HL-60 (cell line): Measurements from ENCODE around the gene PLCD1.

Experiments
- DNase-seq, 2 experiments: peaks; one replicate each; pipeline ENCODE4 v3.0.0-alpha.2; 2010 to 2020; ENCODE audit warnings: low read depth in 1 of 2, low spot score in 1 of 2
- H3K27ac ChIP-seq: fragments of 250-450 bp; sonication (Bioruptor Pico); replicated peaks from 2 replicates; pipeline ENCODE4 v1.5.1; 2020; ENCODE audit warnings: mild to moderate bottlenecking, moderate library complexity
- H3K27me3 ChIP-seq: fragments of 250-450 bp; sonication (Bioruptor Pico); 2 replicates; pipeline ENCODE4 v1.5.1; 2021; ENCODE audit warnings: mild to moderate bottlenecking, moderate library complexity; ENCODE audit not compliant: insufficient read depth, poor library complexity, severe bottlenecking
- H3K4me3 ChIP-seq: replicated peaks from 2 replicates; pipeline ENCODE4 v1.5.1; 2011; ENCODE audit warnings: mild to moderate bottlenecking, control low read depth, low read length; ENCODE audit not compliant: insufficient read depth
- CTCF ChIP-seq: IDR thresholded peaks from one replicate; pipeline ENCODE4 v1.5.1; 2011; ENCODE audit warnings: low read length, control low read depth, inconsistent platforms; ENCODE audit not compliant: insufficient read depth
- GABPA ChIP-seq: IDR thresholded peaks from 2 replicates; pipeline ENCODE4 v1.6.1; 2012; ENCODE audit warnings: low read depth
- POLR2AphosphoS5 ChIP-seq: IDR thresholded peaks from 2 replicates; pipeline ENCODE4 v1.6.1; 2012; ENCODE audit warnings: low read depth
- SPI1 ChIP-seq: IDR thresholded peaks from 2 replicates; pipeline ENCODE4 v1.6.1; 2012; ENCODE audit warnings: low read depth, mild to moderate bottlenecking, borderline replicate concordance
- TF ChIP-seq, protein P1 (sequence below): IDR thresholded peaks from 2 replicates; pipeline ENCODE4 v1.6.1; 2012; ENCODE audit warnings: low read depth; ENCODE audit not compliant: insufficient replicate concordance

The PLCD1 gene

DNA sequence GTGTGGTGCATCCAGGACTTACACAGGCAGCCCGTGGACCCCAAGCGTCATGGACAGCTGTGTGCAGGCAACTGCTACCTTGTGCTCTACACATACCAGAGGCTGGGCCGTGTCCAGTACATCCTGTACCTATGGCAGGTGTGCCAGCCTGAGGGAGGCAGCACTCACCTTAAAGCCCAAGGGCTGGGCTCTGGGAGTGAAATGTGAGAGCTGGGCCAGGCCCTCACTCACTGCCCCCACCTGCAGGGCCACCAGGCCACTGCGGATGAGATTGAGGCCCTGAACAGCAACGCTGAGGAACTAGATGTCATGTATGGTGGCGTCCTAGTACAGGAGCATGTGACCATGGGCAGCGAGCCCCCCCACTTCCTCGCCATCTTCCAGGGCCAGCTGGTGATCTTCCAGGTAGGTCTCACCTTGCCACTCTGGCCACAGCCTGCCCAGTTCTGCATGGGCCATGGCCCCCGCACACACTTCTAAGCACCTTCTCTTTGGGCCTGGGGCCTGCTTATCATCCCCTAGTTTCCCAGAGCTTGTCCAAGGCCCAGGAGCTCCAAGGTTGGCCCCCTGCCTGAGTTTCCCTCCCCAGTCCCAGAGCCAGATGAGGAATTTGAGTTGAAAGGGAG is 27.9 kb downstream of the PLCD1 start:
- no peak overlapping the region for H3K4me3 ChIP-seq
- no peak for TF ChIP-seq GABPA
- TF ChIP-seq CTCF, result peak; percentile 34
- TF ChIP-seq, protein P1, sequence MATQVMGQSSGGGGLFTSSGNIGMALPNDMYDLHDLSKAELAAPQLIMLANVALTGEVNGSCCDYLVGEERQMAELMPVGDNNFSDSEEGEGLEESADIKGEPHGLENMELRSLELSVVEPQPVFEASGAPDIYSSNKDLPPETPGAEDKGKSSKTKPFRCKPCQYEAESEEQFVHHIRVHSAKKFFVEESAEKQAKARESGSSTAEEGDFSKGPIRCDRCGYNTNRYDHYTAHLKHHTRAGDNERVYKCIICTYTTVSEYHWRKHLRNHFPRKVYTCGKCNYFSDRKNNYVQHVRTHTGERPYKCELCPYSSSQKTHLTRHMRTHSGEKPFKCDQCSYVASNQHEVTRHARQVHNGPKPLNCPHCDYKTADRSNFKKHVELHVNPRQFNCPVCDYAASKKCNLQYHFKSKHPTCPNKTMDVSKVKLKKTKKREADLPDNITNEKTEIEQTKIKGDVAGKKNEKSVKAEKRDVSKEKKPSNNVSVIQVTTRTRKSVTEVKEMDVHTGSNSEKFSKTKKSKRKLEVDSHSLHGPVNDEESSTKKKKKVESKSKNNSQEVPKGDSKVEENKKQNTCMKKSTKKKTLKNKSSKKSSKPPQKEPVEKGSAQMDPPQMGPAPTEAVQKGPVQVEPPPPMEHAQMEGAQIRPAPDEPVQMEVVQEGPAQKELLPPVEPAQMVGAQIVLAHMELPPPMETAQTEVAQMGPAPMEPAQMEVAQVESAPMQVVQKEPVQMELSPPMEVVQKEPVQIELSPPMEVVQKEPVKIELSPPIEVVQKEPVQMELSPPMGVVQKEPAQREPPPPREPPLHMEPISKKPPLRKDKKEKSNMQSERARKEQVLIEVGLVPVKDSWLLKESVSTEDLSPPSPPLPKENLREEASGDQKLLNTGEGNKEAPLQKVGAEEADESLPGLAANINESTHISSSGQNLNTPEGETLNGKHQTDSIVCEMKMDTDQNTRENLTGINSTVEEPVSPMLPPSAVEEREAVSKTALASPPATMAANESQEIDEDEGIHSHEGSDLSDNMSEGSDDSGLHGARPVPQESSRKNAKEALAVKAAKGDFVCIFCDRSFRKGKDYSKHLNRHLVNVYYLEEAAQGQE, result no peak
- H3K27me3 ChIP-seq, result no peaks in the 10 kb centered on the region
- H3K27ac ChIP-seq, result no peak overlapping the region
- DNase-seq, result no peak

GRCh38 chr3:38000965-38001455 is 28.4 kb downstream of the PLCD1 start:
- TF ChIP-seq, protein P1, result no peak
- no peak for TF ChIP-seq GABPA
- Histone ChIP-seq H3K27ac (no peak overlapping the region), H3K4me3 (no peak overlapping the region), H3K27me3 (no peaks in the 10 kb centered on the region)
- no peak for DNase-seq

- no peak for DNase-seq
- TF ChIP-seq GABPA (no peak), SPI1 (no peak), POLR2AphosphoS5 (no peak), CTCF (no peak)
- TF ChIP-seq, protein P1, result no peak
- Histone ChIP-seq H3K27me3 (no peaks in the 10 kb centered on the region), H3K27ac (no peak overlapping the region), H3K4me3 (no peak overlapping the region)
Observed at GRCh38 chr3:38000242-38000916, 29.1 kb downstream of the PLCD1 start.
